ENCODE measurements around the gene RBBP8. TPM values are rescaled to one million over a fixed set of nuclear protein-coding genes. Genes with fewer than 3 reads are reported as not detected.
A peak's percentile ranks its signal among the peaks of the same experiment; 100 is the strongest.
"Not testable (repeated sequence)": the region's sequence is repeated elsewhere in the genome, so short reads cannot be mapped to it uniquely, and the experiment has no call there.

Gene RBBP8
- total RNA-seq: 1 to 10 TPM; 2.9 to 5.8 (median 4.1) TPM
- total RNA-seq (2013): 3.8 TPM
- total RNA-seq: 3.7 to 107 (median 9.0) reads per million in 29 experiments

DNA sequence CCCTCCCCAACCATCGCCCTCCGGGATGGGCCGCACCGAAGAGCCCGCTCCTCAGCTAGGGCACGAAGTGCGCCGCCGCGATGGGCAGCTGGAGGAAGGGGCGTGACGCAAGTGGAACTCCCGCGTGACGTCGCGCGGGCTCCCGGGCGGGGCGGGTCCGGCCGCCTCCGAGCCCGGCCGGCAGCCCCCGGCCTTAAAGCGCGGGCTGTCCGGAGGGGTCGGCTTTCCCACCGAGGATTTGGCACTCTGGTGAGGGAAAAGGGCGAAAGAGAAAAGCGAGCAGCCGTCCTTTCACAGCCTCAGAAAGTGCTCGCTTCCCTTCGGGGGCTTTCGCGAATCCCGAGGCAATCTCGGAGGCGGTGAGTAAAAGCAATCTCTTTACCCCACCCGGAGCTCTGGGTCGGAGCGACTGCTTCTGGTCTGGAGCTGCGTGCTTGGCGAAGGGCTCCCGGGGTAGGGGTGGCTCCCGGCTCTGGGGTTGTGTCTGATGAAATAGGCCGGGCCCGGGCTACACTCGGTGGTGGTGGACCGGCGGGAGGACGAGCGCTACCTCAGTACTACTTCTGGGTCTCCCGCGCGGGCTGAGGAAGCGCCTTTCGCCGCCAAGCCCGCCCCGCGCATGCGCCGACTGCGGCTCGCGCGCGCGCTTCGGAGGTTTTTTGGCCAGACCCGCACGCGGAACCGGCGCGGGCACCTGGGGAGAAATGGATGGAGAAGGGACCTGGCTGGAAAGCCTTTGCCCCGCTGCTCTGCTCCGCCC, at the start of gene RBBP8:
Gene RBBP8 (plus strand): TSS at position 123 of the 760 bp plus-strand sequence. CDS start 3,524 bp downstream, outside the sequence.
- Mint-ChIP-seq H3K27ac (peak within 1 kb of the TSS; percentile 68 to 88), H3K4me1 (peaks cover 12 to 14% (median 13%) of the 10 kb centered on the region in 3 donors), H3K27me3 (no peaks in the 10 kb centered on the region), H3K9me3 (no peaks in the 10 kb centered on the region), H3K36me3 (no peaks in the 10 kb centered on the region), H3K4me3 (peak within 1 kb of the TSS; percentile 83 to 91 (median 90))
- ChIA-PET POLR2A (interaction anchor here (0.5 to 0.9 kb wide), 3 partner anchors 14 to 588 kb away, joined by 3 to 5 read pairs (median 4); no protein-coding TSS in a partner anchor), CTCF (interaction anchor here (0.8 to 6.4 kb wide), 6 partner anchors 24 to 478 kb away, joined by 3 to 54 read pairs (median 3); no protein-coding TSS in a partner anchor)
- Histone ChIP-seq H3K4me1 (ENCODE audit: control insufficient read depth in 1 of 2, extremely low read depth in 1 of 2, insufficient read depth in 2 of 2, low read length in 2 of 2) (peaks cover 3 to 4% of the 10 kb centered on the region in 2 experiments), H3K27ac (ENCODE audit: low read length) (peak within 1 kb of the TSS; percentile 96), H3K4me3 (ENCODE audit: control insufficient read depth in 1 of 2, extremely low read depth in 1 of 2, low read length in 1 of 2) (peak within 1 kb of the TSS; percentile 92 to 97), H3K36me3 (ENCODE audit: control insufficient read depth in 2 of 2, extremely low read depth in 1 of 2, insufficient read depth in 1 of 2, low read length in 1 of 2) (no peaks in the 10 kb centered on the region), H3K9me3 (no peaks in the 10 kb centered on the region), H3K27me3 (replicated peaks in 1 of 2; ENCODE audit: control insufficient read depth in 2 of 2, extremely low read depth in 1 of 2, insufficient read depth in 2 of 2, low read length in 1 of 2) (no peaks in the 10 kb centered on the region)
- WGBS (ENCODE audit: insufficient coverage): under 1% methylated on average over 67 of the region's 82 CpGs
- DNase-seq (peak; percentile 42 to 86 (median 66)), ATAC-seq (replicated peaks in 1 of 4) (peak; percentile 77 to 82 (median 80))

DNA sequence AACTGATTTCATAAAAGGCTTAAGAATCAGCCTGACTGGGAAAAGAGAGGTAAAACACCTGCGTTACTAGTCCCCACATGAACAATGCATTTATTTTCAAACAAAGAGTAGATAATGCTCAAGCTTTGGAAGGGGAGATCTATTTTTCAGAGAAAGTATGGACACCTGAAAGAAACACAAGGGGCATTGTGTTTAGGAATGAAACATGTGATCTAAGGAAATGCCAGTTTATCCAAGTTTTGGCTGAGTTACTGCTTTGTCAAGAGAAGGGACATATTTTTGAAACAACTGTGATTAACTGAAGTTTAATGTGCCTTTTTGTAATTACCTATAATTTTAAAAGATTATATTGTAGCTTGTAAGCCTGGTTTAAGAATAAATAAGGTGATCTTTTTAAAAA, 49.3 kb upstream of the RBBP8 start:
- Mint-ChIP-seq H3K4me1 (no peaks in the 10 kb centered on the region), H3K27me3 (peaks cover 13 to 21% of the 10 kb centered on the region in 2 donors), H3K27ac (no peak overlapping the region), H3K4me3 (no peak overlapping the region), H3K36me3 (no peaks in the 10 kb centered on the region), H3K9me3 (no peaks in the 10 kb centered on the region)
- Histone ChIP-seq H3K27ac (ENCODE audit: low read length) (no peak overlapping the region), H3K9me3 (no peaks in the 10 kb centered on the region), H3K27me3 (replicated peaks in 1 of 2; ENCODE audit: control insufficient read depth in 2 of 2, extremely low read depth in 1 of 2, insufficient read depth in 2 of 2, low read length in 1 of 2) (peaks cover 0 to 5% of the 10 kb centered on the region in 2 experiments), H3K4me1 (ENCODE audit: control insufficient read depth in 1 of 2, extremely low read depth in 1 of 2, insufficient read depth in 2 of 2, low read length in 2 of 2) (no peaks in the 10 kb centered on the region), H3K4me3 (ENCODE audit: control insufficient read depth in 1 of 2, extremely low read depth in 1 of 2, low read length in 1 of 2) (no peak overlapping the region), H3K36me3 (ENCODE audit: control insufficient read depth in 2 of 2, extremely low read depth in 1 of 2, insufficient read depth in 1 of 2, low read length in 1 of 2) (no peaks in the 10 kb centered on the region)
- ATAC-seq (replicated peaks in 1 of 4) (no peak), DNase-seq (no peak)
- POLR2A ChIA-PET: no interaction called here
- CTCF ChIA-PET: no interaction called here
- whole genome bisulfite sequencing (ENCODE audit: insufficient coverage): no CpG with 5 or more reads among the region's 1 CpG

DNA sequence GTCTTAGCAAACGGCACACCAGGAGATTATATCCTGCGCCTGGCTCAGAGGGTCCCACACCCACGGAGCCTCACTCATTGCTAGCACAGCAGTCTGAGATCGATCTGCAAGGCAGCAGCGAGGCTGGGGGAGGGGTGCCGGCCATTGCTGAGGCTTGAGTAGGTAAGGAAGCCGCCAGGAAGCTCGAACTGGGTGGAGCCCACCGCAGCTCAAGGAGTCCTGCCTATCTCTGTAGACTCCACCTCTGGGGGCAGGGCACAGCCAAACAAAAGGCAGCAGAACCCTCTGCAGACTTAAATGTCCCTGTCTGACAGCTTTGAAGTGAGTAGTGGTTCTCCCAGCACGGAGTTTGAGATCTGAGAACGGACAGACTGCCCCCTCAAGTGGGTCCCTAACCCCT, 47.4 kb upstream of the RBBP8 start:
- H3K27me3 Mint-ChIP-seq: peaks cover 13 to 21% of the 10 kb centered on the region in 2 donors
- H3K4me1 Mint-ChIP-seq; CTCF ChIA-PET; H3K9me3 Mint-ChIP-seq; DNase-seq; H3K4me3 Mint-ChIP-seq; POLR2A ChIA-PET; ATAC-seq (replicated peaks in 1 of 4); H3K36me3 Mint-ChIP-seq; H3K4me1 ChIP-seq (ENCODE audit: control insufficient read depth in 1 of 2, extremely low read depth in 1 of 2, insufficient read depth in 2 of 2, low read length in 2 of 2); H3K27ac Mint-ChIP-seq; H3K27ac ChIP-seq (ENCODE audit: low read length); H3K36me3 ChIP-seq (ENCODE audit: control insufficient read depth in 2 of 2, extremely low read depth in 1 of 2, insufficient read depth in 1 of 2, low read length in 1 of 2); H3K27me3 ChIP-seq (replicated peaks in 1 of 2; ENCODE audit: control insufficient read depth in 2 of 2, extremely low read depth in 1 of 2, insufficient read depth in 2 of 2, low read length in 1 of 2); H3K9me3 ChIP-seq; H3K4me3 ChIP-seq (ENCODE audit: control insufficient read depth in 1 of 2, extremely low read depth in 1 of 2, low read length in 1 of 2): not testable (repeated sequence)
- WGBS (ENCODE audit: insufficient coverage): 90% methylated on average over 8 of the region's 11 CpGs

DNA sequence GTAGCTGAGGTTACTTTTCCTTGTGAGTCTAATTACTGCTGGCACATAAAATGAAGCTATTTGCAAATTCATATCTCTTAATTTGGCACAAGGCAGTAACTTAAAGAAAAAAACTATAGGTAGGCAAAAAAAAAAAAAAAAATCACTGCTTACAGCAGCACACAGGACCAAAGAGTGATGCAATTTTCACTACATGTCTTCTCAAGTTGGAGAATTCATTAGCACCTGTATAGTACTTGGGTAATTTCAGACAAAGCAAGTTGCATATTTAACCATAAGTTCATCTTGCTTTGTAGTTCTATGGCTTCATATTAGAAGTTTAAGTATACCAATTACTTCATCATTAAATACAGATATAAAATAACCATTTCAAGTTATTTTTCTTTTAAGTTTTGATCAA, 33.7 kb upstream of the RBBP8 start:
- H3K4me3 ChIP-seq (ENCODE audit: control insufficient read depth in 1 of 2, extremely low read depth in 1 of 2, low read length in 1 of 2): no peak overlapping the region
- ChIA-PET CTCF (no interaction called here), POLR2A (interaction anchor here in 1 of 2 donors (0.6 kb wide), 1 partner anchor 590 kb away, joined by 7 read pairs; no protein-coding TSS in a partner anchor)
- no peaks in the 10 kb centered on the region for H3K9me3 ChIP-seq
- H3K36me3 ChIP-seq (ENCODE audit: control insufficient read depth in 2 of 2, extremely low read depth in 1 of 2, insufficient read depth in 1 of 2, low read length in 1 of 2): no peaks in the 10 kb centered on the region
- Mint-ChIP-seq H3K4me1 (no peaks in the 10 kb centered on the region), H3K36me3 (no peaks in the 10 kb centered on the region), H3K9me3 (peaks cover 4 to 7% (median 6%) of the 10 kb centered on the region in 3 donors), H3K27me3 (peaks cover 2 to 11% of the 10 kb centered on the region in 2 donors), H3K27ac (no peak overlapping the region), H3K4me3 (no peak overlapping the region)
- no peak for ATAC-seq (replicated peaks in 1 of 4)
- no peaks in the 10 kb centered on the region for H3K27me3 ChIP-seq (replicated peaks in 1 of 2; ENCODE audit: control insufficient read depth in 2 of 2, extremely low read depth in 1 of 2, insufficient read depth in 2 of 2, low read length in 1 of 2)
- no peak overlapping the region for H3K27ac ChIP-seq (ENCODE audit: low read length)
- no peaks in the 10 kb centered on the region for H3K4me1 ChIP-seq (ENCODE audit: control insufficient read depth in 1 of 2, extremely low read depth in 1 of 2, insufficient read depth in 2 of 2, low read length in 2 of 2)
- DNase-seq: no peak

DNA sequence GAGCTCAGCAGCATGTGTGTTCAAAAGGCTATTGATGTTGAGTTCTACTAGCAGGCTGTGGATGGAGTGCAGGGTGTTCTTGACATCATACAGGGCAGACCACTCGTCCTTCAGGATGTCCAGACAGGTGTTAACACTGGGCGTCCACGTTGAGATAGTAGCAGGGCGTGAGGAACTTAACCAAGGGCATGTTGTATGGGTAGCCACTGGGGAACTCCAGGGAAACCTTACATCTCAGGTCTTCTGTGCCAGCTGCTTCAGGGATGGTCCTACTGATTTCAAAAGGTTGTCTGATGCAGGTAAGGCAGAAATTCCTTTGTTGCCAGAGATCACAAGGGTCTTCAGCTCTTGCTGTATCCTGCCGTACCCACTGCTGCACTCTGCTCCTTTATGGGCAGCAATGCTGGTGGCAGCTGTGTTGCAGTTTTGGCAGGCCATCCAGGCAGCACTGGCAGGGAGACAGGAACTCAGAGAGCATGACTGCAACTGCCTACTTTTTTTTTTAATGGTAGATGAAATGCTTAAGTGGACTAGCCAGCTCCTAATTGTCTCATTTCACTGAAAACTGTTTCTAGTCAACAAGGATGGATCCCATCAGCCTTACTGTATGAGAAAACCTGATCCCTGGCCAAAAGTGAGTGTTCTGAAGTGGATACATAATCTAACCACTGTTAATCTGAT, 32.4 kb upstream of the RBBP8 start:
- no peak for ATAC-seq (replicated peaks in 1 of 4)
- ChIA-PET POLR2A (no interaction called here), CTCF (no interaction called here)
- Mint-ChIP-seq H3K9me3 (peaks cover 4 to 6% (median 5%) of the 10 kb centered on the region in 3 donors), H3K27ac (no peak overlapping the region), H3K27me3 (peaks cover 2 to 7% of the 10 kb centered on the region in 2 donors), H3K36me3 (no peaks in the 10 kb centered on the region), H3K4me3 (no peak overlapping the region), H3K4me1 (no peaks in the 10 kb centered on the region)
- H3K4me1 ChIP-seq (ENCODE audit: control insufficient read depth in 1 of 2, extremely low read depth in 1 of 2, insufficient read depth in 2 of 2, low read length in 2 of 2): no peaks in the 10 kb centered on the region
- H3K27me3 ChIP-seq (replicated peaks in 1 of 2; ENCODE audit: control insufficient read depth in 2 of 2, extremely low read depth in 1 of 2, insufficient read depth in 2 of 2, low read length in 1 of 2): no peaks in the 10 kb centered on the region
- no peak for DNase-seq
- H3K36me3 ChIP-seq (ENCODE audit: control insufficient read depth in 2 of 2, extremely low read depth in 1 of 2, insufficient read depth in 1 of 2, low read length in 1 of 2): no peaks in the 10 kb centered on the region
- H3K4me3 ChIP-seq (ENCODE audit: control insufficient read depth in 1 of 2, extremely low read depth in 1 of 2, low read length in 1 of 2): no peak overlapping the region
- WGBS (ENCODE audit: insufficient coverage): 89% methylated on average over 5 of the region's 5 CpGs
- no peak overlapping the region for H3K27ac ChIP-seq (ENCODE audit: low read length)
- H3K9me3 ChIP-seq: no peaks in the 10 kb centered on the region

DNA sequence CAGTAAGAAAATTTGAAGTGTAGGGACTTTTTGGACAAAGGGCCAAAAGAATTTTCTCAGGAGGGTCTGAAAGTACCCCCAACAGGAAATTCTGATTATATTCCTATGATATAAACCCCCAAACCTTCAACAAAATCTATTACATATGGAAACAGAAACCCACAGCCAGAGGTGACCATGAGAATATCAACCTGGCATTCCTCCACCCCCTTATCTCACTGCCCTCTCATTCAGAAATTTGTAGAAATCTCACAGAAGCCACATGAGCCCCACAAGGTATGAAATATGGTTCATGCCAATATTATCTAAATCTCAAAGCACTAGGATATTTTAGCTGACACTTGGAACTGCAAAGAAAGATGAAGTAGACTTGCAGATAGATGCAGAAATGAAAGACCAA, 31.0 kb upstream of the RBBP8 start:
- Mint-ChIP-seq H3K9me3 (peaks cover 4 to 6% (median 5%) of the 10 kb centered on the region in 3 donors), H3K27ac (no peak overlapping the region), H3K36me3 (no peaks in the 10 kb centered on the region), H3K4me3 (no peak overlapping the region), H3K4me1 (no peaks in the 10 kb centered on the region), H3K27me3 (peaks cover 1 to 7% of the 10 kb centered on the region in 2 donors)
- Histone ChIP-seq H3K4me3 (ENCODE audit: control insufficient read depth in 1 of 2, extremely low read depth in 1 of 2, low read length in 1 of 2) (no peak overlapping the region), H3K27me3 (replicated peaks in 1 of 2; ENCODE audit: control insufficient read depth in 2 of 2, extremely low read depth in 1 of 2, insufficient read depth in 2 of 2, low read length in 1 of 2) (no peaks in the 10 kb centered on the region), H3K27ac (ENCODE audit: low read length) (no peak overlapping the region), H3K4me1 (ENCODE audit: control insufficient read depth in 1 of 2, extremely low read depth in 1 of 2, insufficient read depth in 2 of 2, low read length in 2 of 2) (no peaks in the 10 kb centered on the region), H3K36me3 (ENCODE audit: control insufficient read depth in 2 of 2, extremely low read depth in 1 of 2, insufficient read depth in 1 of 2, low read length in 1 of 2) (no peaks in the 10 kb centered on the region), H3K9me3 (no peaks in the 10 kb centered on the region)
- ATAC-seq (replicated peaks in 1 of 4): no peak
- no peak for DNase-seq
- ChIA-PET CTCF (no interaction called here), POLR2A (no interaction called here)
